HG02642 (cell line): ENCODE measurements around the gene OR8G5.
"Not testable (repeated sequence)": the region's sequence is repeated elsewhere in the genome, so short reads cannot be mapped to it uniquely, and the experiment has no call there.

ENCODE experiments used
- ATAC-seq: cut with Tn5 transposase; IDR thresholded peaks from one replicate; pipeline ENCODE4 v1.9.1; 2021; ENCODE audit warnings: mild to moderate bottlenecking; ENCODE audit not compliant: unreplicated experiment, poor library complexity

OR8G5 gene, protein sequence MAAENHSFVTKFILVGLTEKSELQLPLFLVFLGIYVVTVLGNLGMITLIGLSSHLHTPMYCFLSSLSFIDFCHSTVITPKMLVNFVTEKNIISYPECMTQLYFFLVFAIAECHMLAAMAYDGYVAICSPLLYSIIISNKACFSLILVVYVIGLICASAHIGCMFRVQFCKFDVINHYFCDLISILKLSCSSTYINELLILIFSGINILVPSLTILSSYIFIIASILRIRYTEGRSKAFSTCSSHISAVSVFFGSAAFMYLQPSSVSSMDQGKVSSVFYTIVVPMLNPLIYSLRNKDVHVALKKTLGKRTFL

GRCh38 chr11:124256076-124256475 is at the start of gene OR8G5:
TSS of gene OR8G5 (plus strand) at chr11:124256376. CDS start at chr11:124264932, 8,556 bp downstream.
- no peak for ATAC-seq

DNA sequence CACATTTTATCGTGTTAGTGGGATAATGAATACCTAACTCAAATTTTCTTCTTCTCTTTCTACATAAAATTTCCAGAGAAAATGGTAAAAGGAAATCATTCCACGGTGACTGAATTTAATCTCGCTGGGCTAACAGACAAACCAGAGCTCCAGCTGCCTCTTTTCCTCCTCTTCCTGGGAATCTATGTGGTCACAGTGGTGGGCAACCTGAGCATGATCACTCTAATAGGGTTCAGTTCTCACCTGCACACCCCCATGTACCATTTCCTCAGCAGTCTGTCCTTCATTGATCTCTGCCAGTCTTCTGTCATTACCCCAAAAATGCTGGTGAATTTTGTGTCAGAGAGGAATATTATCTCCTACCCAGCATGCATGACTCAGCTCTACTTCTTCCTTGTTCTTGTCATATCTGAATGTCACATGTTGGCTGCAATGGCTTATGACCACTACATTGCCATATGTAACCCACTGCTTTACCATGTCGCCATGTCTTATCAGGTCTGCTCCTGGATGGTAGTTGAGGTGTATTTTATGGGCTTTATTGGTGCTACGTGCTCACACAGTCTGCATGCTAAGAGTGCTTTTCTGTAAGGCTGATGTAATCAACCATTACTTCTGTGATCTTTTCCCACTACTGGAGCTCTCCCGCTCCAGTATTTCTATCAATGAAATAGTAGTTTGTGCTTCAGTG is 48.9 kb upstream of the OR8G5 start:
- no peak for ATAC-seq

DNA sequence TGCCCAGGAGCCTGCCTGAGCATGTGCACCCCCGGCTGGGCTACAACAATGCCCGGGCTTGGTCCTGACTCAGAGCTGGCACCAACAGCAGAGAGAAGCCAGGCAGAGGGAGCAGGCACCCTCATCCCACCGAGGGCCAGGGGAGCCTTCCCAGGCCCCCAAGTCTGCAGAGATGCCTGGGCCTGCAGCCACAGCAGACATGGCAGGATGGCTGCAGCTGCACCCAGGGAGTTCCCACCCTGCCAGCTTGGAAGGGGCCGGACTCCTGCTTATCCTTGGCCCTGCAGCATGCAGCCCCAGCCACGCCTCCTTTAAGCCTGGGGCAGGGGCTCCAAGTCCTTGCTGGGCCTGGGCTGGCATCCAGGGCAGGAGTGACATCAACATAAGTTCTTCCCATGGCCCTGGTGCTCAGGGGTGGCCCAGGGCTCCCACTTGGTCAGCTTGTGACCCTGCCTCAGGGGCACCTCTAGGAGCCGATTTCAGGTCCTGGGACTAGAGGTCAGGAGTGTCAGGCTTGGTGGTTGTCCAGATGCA is 46.3 kb upstream of the OR8G5 start:
- no peak for ATAC-seq

DNA sequence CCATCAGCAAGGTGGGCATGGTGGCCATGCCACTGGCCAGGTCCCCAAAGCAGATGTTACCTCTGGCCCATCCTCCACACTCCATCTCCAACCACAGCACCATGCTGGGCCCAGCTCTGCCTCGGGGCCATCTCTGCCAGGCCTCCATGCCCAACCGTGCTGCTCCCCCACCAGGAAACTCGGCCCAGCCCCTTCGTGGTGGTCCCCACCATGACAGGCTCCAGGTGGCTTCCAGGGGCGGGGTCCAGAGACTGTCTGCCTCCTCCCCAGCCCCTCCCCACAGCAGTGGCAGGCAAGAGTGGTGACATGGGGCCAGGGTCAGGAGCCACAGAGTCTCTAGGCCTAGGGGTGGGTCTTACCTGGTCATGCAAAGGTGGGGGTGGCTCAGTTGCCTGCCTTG is 45.8 kb upstream of the OR8G5 start:
- no peak for ATAC-seq

DNA sequence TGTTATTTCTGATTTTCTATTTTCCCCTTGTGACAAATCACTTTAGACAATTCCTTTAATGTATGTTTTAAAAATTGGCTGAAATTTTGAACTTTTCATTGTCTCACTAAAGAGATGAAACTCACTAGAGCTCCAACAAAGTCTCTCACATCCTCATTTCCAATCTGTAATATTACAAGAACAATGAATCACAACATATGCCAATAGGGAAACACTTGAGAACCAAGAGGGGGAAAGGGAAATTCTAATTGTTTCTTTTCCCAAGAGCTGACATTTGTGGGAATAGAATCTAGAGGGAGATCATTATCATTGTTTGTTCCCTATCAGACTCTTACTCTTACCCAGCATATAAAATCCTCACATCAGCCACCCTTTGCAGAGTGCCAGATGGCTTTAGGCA is 44.9 kb upstream of the OR8G5 start:
- ATAC-seq = no peak

DNA sequence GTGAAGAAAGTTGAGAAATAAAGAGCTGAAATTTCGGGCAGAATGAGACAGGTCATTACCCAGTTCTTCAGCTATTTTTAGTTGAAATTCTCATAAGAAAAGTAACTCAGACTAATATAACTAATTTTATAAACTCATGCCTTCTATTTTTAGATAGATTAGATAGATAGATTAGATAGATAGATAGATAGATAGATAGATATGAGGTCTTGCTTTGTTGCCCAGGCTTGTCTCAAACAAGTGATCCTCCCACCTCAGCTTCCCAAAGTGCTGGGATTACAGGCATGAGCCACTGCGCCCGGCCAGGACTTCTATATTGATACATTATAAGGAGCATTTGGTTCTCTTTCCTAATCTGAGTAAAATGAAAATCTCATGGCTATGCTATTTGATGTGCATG is 42.1 kb upstream of the OR8G5 start:
- ATAC-seq = no peak

- ATAC-seq = no peak
These were observed 37.0 kb upstream of the OR8G5 start for GRCh38 chr11:124219126-124219525.

DNA sequence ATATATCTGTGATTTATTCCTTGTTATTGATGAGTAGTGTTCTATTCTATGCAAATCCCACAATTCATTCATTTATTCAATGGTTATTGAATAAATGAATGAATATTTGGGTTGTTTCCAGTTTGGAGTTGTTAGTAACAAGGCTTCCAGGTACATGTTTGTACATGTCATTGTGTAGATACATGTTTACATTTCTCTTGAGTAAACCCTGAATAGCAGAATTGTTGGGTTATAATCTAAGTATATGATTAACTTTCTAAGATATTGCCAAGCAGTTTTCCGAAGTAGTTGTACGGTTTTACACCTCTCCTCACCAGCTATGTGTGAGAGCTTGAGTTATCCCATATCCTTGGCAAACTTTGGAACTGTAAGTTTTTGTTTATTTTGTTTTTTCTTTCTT is 33.8 kb upstream of the OR8G5 start:
- no peak for ATAC-seq

- ATAC-seq = not testable (repeated sequence)
These were observed 31.4 kb upstream of the OR8G5 start for GRCh38 chr11:124224618-124225423.

DNA sequence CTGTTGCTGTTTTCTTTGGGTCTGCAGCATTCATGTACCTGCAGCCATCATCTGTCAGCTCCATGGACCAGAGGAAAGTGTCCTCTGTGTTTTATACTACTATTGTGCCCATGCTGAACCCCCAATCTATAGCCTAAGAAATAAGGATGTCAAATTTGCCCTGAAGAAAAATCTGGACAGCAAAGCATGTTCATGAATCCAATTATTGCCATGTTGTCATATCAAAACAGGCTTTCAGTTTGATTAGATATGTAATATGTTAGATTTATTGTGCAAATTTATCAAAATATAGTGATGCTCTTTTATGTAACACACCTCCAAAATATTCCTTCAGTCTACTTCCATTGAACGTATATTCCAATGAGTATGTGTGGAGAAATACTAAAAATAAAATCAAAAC is 30.7 kb upstream of the OR8G5 start:
- ATAC-seq = no peak

GRCh38 chr11:124233376-124233775 is 22.8 kb upstream of the OR8G5 start:
- ATAC-seq = no peak

DNA sequence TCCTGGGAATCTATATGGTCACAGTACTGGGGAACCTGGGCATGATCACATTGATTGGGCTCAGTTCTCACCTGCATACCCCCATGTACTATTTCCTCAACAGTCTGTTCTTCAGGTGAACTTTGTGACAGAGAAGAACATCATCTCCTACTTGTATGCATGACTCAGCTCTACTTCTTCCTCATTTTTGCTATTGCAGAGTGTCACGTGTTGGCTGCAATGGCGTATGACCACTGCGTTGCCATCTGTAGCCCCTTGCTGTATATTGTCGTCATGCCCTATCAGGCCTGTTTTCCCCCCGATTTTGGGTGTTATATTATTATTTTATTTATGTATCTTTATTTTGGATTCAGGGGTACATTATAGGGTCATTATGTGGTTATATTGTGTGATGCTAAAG is 17.7 kb upstream of the OR8G5 start:
- ATAC-seq = no peak

DNA sequence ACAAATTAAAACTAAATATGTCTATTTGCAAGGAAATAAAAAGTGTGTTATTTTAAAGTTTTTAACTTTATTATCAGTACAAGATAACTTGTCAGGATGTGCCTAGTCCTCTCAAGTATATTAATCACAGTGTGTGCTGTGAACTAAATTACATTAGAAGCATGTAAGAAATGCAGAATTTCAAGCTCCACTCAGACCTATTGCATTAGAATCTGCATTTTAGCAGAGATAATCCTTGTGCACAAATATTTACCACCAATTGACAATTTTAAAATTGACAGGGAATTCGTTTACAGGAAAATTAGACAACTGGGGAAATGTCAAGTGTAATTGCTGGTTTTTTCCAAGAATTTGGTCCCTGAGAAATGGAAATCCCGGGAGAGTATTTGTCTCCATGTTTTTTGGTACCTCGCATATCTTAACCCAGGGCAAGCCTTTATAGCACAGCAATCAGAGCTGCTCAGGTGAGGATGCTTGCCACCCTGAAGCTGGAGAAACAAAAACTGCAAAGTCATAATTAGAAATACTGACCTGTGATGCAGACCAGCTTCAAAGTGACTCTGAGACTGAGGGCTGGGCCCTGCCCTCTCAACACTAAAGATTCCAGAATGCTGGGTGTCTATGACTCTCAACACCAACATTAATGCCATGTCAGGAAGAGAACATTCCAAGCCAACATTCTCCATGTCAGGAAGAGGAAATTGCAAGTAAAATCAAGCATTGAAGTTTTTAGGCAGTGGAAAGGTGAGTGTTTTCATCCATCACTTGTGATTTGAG is 15.4 kb upstream of the OR8G5 start, which contains the start of gene OR8G1:
Gene OR8G1, plus strand, starts transcription at position 475 of the 777 bp plus-strand sequence. CDS start 8,581 bp downstream, outside the sequence.
- no peak for ATAC-seq

DNA sequence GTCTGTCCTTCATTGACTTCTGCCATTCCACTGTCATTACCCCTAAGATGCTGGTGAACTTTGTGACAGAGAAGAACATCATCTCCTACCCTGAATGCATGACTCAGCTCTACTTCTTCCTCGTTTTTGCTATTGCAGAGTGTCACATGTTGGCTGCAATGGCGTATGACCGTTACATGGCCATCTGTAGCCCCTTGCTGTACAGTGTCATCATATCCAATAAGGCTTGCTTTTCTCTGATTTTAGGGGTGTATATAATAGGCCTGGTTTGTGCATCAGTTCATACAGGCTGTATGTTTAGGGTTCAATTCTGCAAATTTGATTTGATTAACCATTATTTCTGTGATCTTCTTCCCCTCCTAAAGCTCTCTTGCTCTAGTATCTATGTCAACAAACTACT is 6.3 kb upstream of the OR8G5 start:
- ATAC-seq = not testable (repeated sequence)

DNA sequence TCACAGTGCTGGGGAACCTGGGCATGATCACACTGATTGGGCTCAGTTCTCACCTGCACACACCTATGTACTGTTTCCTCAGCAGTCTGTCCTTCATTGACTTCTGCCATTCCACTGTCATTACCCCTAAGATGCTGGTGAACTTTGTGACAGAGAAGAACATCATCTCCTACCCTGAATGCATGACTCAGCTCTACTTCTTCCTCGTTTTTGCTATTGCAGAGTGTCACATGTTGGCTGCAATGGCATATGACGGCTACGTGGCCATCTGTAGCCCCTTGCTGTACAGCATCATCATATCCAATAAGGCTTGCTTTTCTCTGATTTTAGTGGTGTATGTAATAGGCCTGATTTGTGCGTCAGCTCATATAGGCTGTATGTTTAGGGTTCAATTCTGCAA is 8.9 kb downstream of the OR8G5 start:
- not testable (repeated sequence) for ATAC-seq

DNA sequence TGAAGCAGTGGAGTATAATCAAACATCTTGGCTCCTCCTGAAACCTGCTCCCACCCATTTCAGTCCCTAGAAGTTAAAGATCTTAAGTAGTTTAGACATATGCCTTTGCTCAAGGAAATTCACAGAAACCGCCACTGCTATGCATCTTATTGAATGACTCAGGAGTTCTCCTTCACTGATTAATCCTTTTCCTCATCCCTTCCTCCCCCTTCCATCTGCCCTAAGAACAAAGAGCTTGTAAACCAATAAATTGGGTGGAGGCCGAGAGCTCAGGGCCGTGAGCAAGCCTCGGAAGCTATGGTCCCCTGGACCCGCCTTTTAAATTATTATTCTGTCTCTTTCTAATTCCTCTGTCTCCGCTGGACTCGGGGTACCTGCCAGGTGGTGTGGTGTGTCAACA is 14.7 kb downstream of the OR8G5 start:
- ATAC-seq = not testable (repeated sequence)

- ATAC-seq = no peak
These were observed 17.8 kb downstream of the OR8G5 start for GRCh38 chr11:124274000-124274399.

DNA sequence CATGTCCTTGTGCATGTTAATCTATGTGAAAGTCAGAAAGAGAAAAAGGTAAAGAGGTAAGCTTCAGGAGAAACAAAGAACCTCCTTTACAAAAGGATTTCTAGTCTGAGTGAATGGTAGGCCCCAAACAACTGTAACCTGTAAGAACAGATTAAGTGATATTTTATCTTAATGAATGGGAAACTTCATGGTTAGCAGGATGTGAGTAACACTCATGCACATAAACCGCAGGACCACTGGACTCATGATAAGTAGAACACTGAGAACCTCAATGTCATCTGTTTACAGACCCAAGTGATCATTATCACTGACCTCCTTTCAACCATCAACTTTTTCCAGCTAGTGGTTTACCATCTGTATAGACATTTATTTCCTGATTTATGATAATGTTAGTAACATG is 19.9 kb downstream of the OR8G5 start:
- ATAC-seq = no peak

- ATAC-seq = no peak
These were observed 21.0 kb downstream of the OR8G5 start for GRCh38 chr11:124277207-124277606.

GRCh38 chr11:124277804-124278203 is 21.6 kb downstream of the OR8G5 start:
- ATAC-seq = no peak
